Mesendoderm (in vitro differentiated cells): ENCODE results near the gene CBS.
"Not testable (repeated sequence)": the region's sequence is repeated elsewhere in the genome, so short reads cannot be mapped to it uniquely, and the experiment has no call there.

Source experiments
- DNase-seq: peaks from one replicate; pipeline ENCODE4 v3.0.0; 2013
- H2AK5ac ChIP-seq: 2 replicates; pipeline ENCODE4 v1.6.1; 2013; ENCODE audit warnings: low read length, inconsistent platforms
- H2BK120ac ChIP-seq: 2 replicates; pipeline ENCODE4 v1.6.1; 2013; ENCODE audit warnings: low read depth, mild to moderate bottlenecking, low read length, moderate library complexity, mixed read lengths
- H2BK15ac ChIP-seq: replicated peaks from 2 replicates; pipeline ENCODE4 v1.6.1; 2013; ENCODE audit warnings: low read depth, mild to moderate bottlenecking, moderate library complexity
- H2BK5ac ChIP-seq: 2 replicates; pipeline ENCODE4 v1.6.1; 2013; ENCODE audit warnings: low read length, inconsistent platforms
- H3K18ac ChIP-seq: 2 replicates; pipeline ENCODE4 v1.6.1; 2013; ENCODE audit warnings: mild to moderate bottlenecking, low read length, mixed read lengths
- H3K23ac ChIP-seq: one replicate; pipeline ENCODE4 v1.6.1; 2013; ENCODE audit warnings: low read length
- H3K27ac ChIP-seq: 2 replicates; pipeline ENCODE4 v1.5.1; 2013; ENCODE audit warnings: low read depth, mild to moderate bottlenecking, inconsistent platforms, low read length, moderate library complexity
- H3K27me3 ChIP-seq: 2 replicates; pipeline ENCODE4 v1.6.1; 2013; ENCODE audit warnings: low read length, control low read depth, mild to moderate bottlenecking, inconsistent platforms; ENCODE audit not compliant: insufficient read depth, poor library complexity
- H3K36me3 ChIP-seq: 2 replicates; pipeline ENCODE4 v1.6.1; 2013; ENCODE audit warnings: low read length, inconsistent platforms; ENCODE audit not compliant: control insufficient read depth, insufficient read depth
- H3K4ac ChIP-seq: one replicate; pipeline ENCODE4 v1.6.1; 2013; ENCODE audit warnings: low read depth, mild to moderate bottlenecking, low read length, moderate library complexity
- H3K4me1 ChIP-seq: 2 replicates; pipeline ENCODE4 v1.6.1; 2013; ENCODE audit warnings: low read depth, low read length, inconsistent platforms; ENCODE audit not compliant: control insufficient read depth
- H3K4me2 ChIP-seq: 2 replicates; pipeline ENCODE4 v1.6.1; 2013; ENCODE audit warnings: low read length
- H3K4me3 ChIP-seq: 2 replicates; pipeline ENCODE4 v1.5.1; 2013; ENCODE audit warnings: mild to moderate bottlenecking, low read length
- H3K56ac ChIP-seq: one replicate; pipeline ENCODE4 v1.6.1; 2013; ENCODE audit warnings: low read length
- H3K79me1 ChIP-seq: 2 replicates; pipeline ENCODE4 v1.6.1; 2013; ENCODE audit warnings: low read length, inconsistent platforms
- H3K79me2 ChIP-seq: 2 replicates; pipeline ENCODE4 v1.6.1; 2013; ENCODE audit warnings: mild to moderate bottlenecking, low read length; ENCODE audit not compliant: control insufficient read depth, insufficient read depth
- H3K9ac ChIP-seq: 2 replicates; pipeline ENCODE4 v1.6.1; 2013; ENCODE audit warnings: low read length, inconsistent platforms
- H4K5ac ChIP-seq: one replicate; pipeline ENCODE4 v1.6.1; 2013; ENCODE audit warnings: low read length
- H4K8ac ChIP-seq: one replicate; pipeline ENCODE4 v1.6.1; 2013; ENCODE audit warnings: low read depth, mild to moderate bottlenecking, control low read depth, low read length, moderate library complexity
- WGBS: extraction: QIAGEN DNeasy Blood & Tissue Kit; methylation state at CpG from one replicate; pipeline ENCODE4 v1.1.7; 2013; ENCODE audit warnings: low lambda C conversion rate, missing lambda C conversion rate; ENCODE audit not compliant: insufficient coverage; ENCODE audit errors: extremely low coverage; 5-methylcytosine and 5-hydroxymethylcytosine counted together

Gene CBS

GRCh38 chr21:43065991-43066390 lies 9.6 kb downstream of the CBS start:
- H3K27ac ChIP-seq, H2BK5ac ChIP-seq, H3K4ac ChIP-seq, H3K4me3 ChIP-seq, H2AK5ac ChIP-seq, H4K8ac ChIP-seq, H3K4me1 ChIP-seq, H3K79me2 ChIP-seq, H2BK15ac ChIP-seq, H4K5ac ChIP-seq, H3K36me3 ChIP-seq, H2BK120ac ChIP-seq, H3K23ac ChIP-seq, H3K9ac ChIP-seq, H3K18ac ChIP-seq, H3K4me2 ChIP-seq, H3K56ac ChIP-seq, H3K27me3 ChIP-seq, H3K79me1 ChIP-seq, DNase-seq: not testable (repeated sequence)
- no CpG with 5 or more reads among the region's 30 CpGs for WGBS

GRCh38 chr21:43064265-43064917 lies 11.2 kb downstream of the CBS start:
- H3K27ac ChIP-seq, DNase-seq, H3K79me2 ChIP-seq, H4K5ac ChIP-seq, H3K27me3 ChIP-seq, H3K18ac ChIP-seq, H3K23ac ChIP-seq, H4K8ac ChIP-seq, H3K56ac ChIP-seq, H3K36me3 ChIP-seq, H2BK120ac ChIP-seq, H3K4me2 ChIP-seq, H3K9ac ChIP-seq, H3K4me3 ChIP-seq, H3K4me1 ChIP-seq, H2BK15ac ChIP-seq, H3K4ac ChIP-seq, H3K79me1 ChIP-seq, H2BK5ac ChIP-seq, H2AK5ac ChIP-seq: not testable (repeated sequence)
- WGBS, result no CpG with 5 or more reads among the region's 22 CpGs

GRCh38 chr21:43062955-43063664 lies 12.5 kb downstream of the CBS start:
- not testable (repeated sequence) for H3K4me2 ChIP-seq, H3K4ac ChIP-seq, H3K23ac ChIP-seq, H3K36me3 ChIP-seq, H2BK120ac ChIP-seq, H3K27ac ChIP-seq, H4K8ac ChIP-seq, H3K79me1 ChIP-seq, H3K79me2 ChIP-seq, H3K18ac ChIP-seq, H2AK5ac ChIP-seq, H2BK15ac ChIP-seq, H4K5ac ChIP-seq, DNase-seq, H3K56ac ChIP-seq, H2BK5ac ChIP-seq, H3K4me1 ChIP-seq, H3K4me3 ChIP-seq, H3K9ac ChIP-seq, H3K27me3 ChIP-seq
- no CpG with 5 or more reads among the region's 28 CpGs for WGBS

GRCh38 chr21:43053112-43053511 lies 22.5 kb downstream of the CBS start:
- not testable (repeated sequence) for H3K79me1 ChIP-seq, H2BK5ac ChIP-seq, H4K8ac ChIP-seq, H3K79me2 ChIP-seq, H2AK5ac ChIP-seq, H3K27me3 ChIP-seq, H3K18ac ChIP-seq, H2BK120ac ChIP-seq, H4K5ac ChIP-seq, DNase-seq, H3K56ac ChIP-seq, H3K36me3 ChIP-seq, H3K4ac ChIP-seq, H3K4me3 ChIP-seq, H2BK15ac ChIP-seq, H3K4me1 ChIP-seq, H3K27ac ChIP-seq, H3K4me2 ChIP-seq, H3K23ac ChIP-seq, H3K9ac ChIP-seq
- no CpG with 5 or more reads among the region's 13 CpGs for WGBS

GRCh38 chr21:43045876-43046821 lies 29.5 kb downstream of the CBS start:
- not testable (repeated sequence) for H3K9ac ChIP-seq, H2AK5ac ChIP-seq, H3K18ac ChIP-seq, H2BK5ac ChIP-seq, H2BK120ac ChIP-seq, H3K4ac ChIP-seq, H3K4me2 ChIP-seq, H4K8ac ChIP-seq, H3K79me1 ChIP-seq, H4K5ac ChIP-seq, H3K36me3 ChIP-seq, H3K56ac ChIP-seq, H3K79me2 ChIP-seq, H3K27me3 ChIP-seq, H3K4me3 ChIP-seq, DNase-seq, H3K4me1 ChIP-seq, H2BK15ac ChIP-seq, H3K23ac ChIP-seq, H3K27ac ChIP-seq
- no CpG with 5 or more reads among the region's 21 CpGs for WGBS
